GM18858 (cell line): ENCODE results near the gene BLCAP.
"Not testable (repeated sequence)": the region's sequence is repeated elsewhere in the genome, so short reads cannot be mapped to it uniquely, and the experiment has no call there.

Experiments
- ATAC-seq: cut with Tn5 transposase; IDR thresholded peaks from one replicate; pipeline ENCODE4 v1.9.1; 2021; ENCODE audit not compliant: unreplicated experiment

Gene BLCAP

GRCh38 chr20:37527638-37528445 is at the start of gene BLCAP:
Gene BLCAP (minus strand): TSS chr20:37527876. CDS start chr20:37519174, 8,702 bp downstream.
- no peak for ATAC-seq

GRCh38 chr20:37577436-37577835 is 49.8 kb upstream of the BLCAP start:
- ATAC-seq: not testable (repeated sequence)

GRCh38 chr20:37576911-37577310 is 49.2 kb upstream of the BLCAP start:
- no peak for ATAC-seq

- no peak for ATAC-seq
Measured at GRCh38 chr20:37575884-37576283, 48.2 kb upstream of the BLCAP start.

GRCh38 chr20:37574199-37574890 is 46.7 kb upstream of the BLCAP start:
- ATAC-seq: no peak

GRCh38 chr20:37573626-37574198 is 46.0 kb upstream of the BLCAP start:
- ATAC-seq: no peak

GRCh38 chr20:37571033-37571432 is 43.4 kb upstream of the BLCAP start:
- no peak for ATAC-seq

- no peak for ATAC-seq
Measured at GRCh38 chr20:37570419-37570818, 42.7 kb upstream of the BLCAP start.

- ATAC-seq: no peak
Measured at GRCh38 chr20:37567671-37568588, 40.3 kb upstream of the BLCAP start.

GRCh38 chr20:37567331-37567665 is 39.6 kb upstream of the BLCAP start:
- no peak for ATAC-seq

- no peak for ATAC-seq
Measured at GRCh38 chr20:37566590-37567330, 39.1 kb upstream of the BLCAP start.

GRCh38 chr20:37565134-37565811 is 37.6 kb upstream of the BLCAP start:
- ATAC-seq: no peak

- no peak for ATAC-seq
Measured at GRCh38 chr20:37564388-37565133, 36.9 kb upstream of the BLCAP start.

GRCh38 chr20:37564016-37564387 is 36.3 kb upstream of the BLCAP start:
- ATAC-seq: no peak

GRCh38 chr20:37562695-37563480 is 35.2 kb upstream of the BLCAP start:
- ATAC-seq: no peak

GRCh38 chr20:37560629-37561028 is 33.0 kb upstream of the BLCAP start:
- no peak for ATAC-seq

GRCh38 chr20:37559312-37560027 is 31.8 kb upstream of the BLCAP start:
- no peak for ATAC-seq

- no peak for ATAC-seq
Measured at GRCh38 chr20:37558779-37559178, 31.1 kb upstream of the BLCAP start.
